ENCODE results near the gene AHDC1.

Gene AHDC1

DNA sequence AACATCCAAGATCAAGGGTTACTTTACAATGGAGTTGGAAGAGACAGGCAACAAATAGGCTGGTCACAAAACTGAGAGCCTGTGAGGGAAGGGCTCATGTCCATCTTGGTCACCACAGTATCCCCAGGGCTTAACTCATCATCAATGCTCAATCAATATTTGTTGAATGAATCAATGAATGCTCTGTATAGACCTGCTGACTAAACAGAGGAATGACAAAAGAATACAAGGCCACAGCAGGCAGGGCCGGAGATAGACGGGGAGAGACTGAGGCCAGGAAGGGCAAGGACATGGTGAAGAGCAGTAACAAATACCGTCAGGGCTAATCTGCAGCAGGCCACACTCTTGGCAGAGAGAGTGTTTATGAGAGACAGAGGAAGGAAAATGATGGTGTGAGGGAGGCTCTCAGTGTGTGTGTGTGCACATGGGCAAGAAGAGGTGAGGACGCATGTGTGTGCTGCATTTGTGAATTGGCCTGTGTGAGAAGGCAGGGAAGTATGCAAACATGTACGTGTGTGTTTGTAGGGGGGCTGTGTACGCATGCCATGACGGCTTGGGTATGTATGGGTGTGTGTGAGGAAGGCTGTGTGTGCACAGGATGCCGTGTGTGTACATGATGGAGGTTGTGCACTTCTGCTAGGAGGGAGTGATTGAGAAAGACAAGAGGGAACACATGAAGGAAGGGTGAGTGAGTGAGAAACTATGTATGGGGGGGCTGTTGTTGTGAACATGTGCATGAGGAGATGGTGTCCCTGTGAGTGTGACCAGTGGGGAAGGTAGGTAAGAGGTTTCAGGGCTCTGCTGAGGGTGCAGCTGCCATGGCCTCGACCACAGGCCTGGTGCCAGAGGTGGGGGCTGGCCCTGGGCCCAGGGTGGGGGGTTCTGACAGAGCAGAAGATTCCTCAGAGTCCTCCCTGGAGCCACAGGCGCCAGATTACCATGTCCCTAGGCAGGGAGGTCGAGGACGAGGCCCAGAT, 15.4 kb downstream of the AHDC1 start:
- in situ Hi-C loops (cut with MboI; ENCODE audit: low sequenced_read_pairs) = no loop called here

DNA sequence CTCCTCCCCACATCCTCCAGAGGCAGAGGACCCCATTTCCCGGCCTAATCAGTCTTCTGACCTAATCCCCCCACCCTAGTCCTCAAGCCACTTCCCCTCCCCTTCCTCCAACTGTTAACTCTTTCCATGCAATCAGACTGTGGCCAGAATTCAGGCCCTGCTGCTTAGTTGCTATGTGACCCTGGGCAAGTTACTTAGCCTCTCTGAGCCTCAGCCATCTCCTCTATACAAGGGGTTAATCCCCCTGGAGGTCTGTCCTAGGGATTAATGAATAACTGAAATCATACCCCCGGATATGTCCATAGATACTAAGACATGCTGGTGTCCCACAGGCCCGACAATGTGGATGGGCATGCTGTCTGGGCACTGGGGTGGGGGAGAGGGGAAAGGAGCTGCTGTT, 18.3 kb downstream of the AHDC1 start:
- in situ Hi-C loops (cut with MboI; ENCODE audit: low sequenced_read_pairs) = no loop called here

DNA sequence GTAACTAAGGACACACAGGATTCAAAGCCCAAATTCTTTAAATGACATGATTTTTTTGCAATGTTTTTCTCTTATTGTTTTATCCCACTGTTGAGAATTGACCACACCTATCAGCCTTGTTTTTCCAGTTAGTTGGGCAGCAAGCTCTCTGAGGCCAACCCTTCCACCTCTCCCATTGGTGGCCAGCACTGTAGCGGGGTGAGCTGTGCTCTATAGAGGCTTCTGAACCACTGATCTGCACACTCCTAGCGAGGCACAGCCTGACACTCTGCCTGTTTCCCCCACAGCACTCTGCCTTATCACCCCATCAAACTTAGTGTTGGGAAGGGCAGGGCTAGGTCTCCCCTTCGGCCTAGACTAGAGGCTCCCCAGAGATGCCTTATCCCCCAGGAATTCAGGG, 19.5 kb downstream of the AHDC1 start:
- in situ Hi-C loops (cut with MboI; ENCODE audit: low sequenced_read_pairs) = no loop called here

DNA sequence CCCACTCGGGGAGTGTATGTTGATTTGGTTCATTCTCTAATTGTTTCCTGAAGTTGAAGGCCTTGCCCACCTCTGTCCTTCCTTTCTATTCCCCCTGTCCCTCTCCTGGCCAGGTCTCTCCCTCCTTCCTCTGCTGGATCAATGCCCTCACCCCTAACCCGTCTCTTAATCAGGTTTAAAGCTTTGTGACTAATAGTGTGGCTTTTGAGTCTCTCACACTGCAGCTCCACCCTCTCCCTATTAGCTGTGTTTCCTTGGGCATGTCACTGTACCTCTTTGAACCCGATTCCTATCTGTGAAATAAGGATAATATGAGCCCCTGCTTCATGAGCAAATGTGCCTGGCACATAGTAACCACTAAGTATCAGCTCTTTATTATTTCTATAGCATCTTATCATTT, 20.5 kb downstream of the AHDC1 start:
- in situ Hi-C loops (cut with MboI; ENCODE audit: low sequenced_read_pairs) = no loop called here

DNA sequence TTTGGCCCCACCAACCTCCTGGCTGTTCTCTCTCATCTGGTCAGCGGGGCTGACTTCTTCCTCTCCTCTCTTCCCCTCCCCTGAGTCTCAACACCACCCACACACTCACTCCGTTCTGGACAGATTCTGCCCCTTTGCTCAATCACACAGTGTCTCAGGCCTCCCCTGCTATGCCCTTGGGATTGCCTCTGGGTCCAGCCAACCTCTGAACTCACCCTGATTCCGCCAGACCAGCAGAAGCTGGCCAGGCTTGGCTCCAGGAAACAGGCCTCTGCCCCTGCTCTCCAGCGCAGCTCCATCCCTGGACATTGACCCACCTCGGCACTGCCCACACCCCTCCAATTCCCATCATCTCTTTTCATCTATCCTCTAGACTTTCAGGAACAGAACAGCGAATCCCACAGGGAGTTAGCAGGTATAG, 22.1 kb downstream of the AHDC1 start:
- in situ Hi-C loops (cut with MboI; ENCODE audit: low sequenced_read_pairs) = no loop called here

DNA sequence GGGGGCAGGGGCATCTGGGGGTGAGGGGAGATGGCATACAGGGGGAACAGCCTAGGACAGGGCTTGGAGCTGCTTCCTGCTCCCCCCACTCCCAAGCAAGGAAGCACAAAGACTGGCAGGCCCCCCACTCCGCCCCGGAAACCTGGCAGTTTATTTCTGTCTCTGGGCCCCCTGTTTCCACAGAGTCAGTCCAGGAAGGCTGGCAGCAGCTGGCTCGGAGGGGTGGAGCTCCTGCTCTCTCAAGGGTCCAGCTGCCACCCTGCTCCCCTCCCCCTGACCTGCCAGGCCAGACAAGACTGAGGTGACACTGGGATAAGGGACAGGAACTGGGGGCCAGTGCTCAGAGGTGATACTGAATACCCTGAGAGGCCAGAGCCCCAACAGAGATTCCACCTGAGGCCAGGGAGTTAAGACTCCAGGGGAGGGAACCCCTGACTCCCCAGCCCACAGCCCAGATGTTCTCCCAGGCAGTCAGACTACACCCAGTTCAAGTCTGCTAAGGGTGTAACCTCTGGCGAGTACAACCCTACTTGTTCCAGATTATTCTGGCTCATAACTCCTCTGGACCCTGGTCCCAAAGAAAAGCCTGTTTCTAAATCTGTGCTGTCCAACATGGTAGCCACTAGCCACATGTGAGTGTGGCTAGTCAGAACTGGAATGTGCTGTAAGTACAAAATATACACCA, 26.3 kb downstream of the AHDC1 start:
- in situ Hi-C loops (cut with MboI; ENCODE audit: low sequenced_read_pairs) = no loop called here

DNA sequence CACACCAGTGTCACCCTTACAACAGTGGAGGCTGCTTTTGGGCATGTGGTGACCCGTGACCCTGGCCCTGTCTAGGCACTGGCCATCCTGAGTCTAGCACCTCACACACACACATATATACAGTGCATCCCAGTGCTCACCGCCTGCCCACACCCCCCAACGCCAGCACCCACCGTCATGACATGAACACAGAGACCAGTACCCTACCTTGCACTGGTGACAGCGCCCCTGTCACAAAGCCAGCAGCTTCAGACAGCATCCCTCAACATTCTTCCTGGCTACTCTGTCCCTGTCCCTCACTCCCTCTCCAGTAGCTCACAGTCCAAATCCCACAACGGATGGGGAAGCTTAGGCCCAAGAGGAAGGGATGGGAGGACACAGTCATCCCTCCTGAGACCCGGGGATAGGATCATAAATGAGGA, 27.1 kb downstream of the AHDC1 start:
- in situ Hi-C loops (cut with MboI; ENCODE audit: low sequenced_read_pairs) = no loop called here

DNA sequence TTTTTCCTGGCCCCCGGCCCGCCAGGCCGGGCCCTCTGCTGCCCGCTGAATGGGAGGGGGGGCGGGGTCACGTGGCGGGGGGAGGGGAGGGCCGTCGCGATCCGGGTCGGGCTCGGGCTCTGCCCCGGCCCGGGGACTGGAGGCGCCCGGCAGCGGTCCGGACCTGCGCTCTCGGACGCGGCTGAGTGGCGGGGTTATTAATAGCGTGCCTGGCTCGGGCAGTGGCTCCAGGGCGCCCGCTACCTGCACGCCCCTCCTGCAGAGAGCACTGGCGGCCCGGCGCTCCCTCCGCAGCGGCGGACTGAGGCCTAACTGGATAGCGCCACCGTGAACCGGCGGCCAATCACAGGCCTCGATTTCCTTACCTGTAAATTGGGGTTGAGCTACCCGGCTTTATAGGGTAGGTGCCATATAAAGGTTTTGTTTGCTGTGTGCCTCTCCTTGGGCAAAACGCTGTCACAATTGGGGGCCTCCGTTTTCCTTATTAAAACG, 28.1 kb downstream of the AHDC1 start:
- in situ Hi-C loops (cut with MboI; ENCODE audit: low sequenced_read_pairs) = no loop called here

DNA sequence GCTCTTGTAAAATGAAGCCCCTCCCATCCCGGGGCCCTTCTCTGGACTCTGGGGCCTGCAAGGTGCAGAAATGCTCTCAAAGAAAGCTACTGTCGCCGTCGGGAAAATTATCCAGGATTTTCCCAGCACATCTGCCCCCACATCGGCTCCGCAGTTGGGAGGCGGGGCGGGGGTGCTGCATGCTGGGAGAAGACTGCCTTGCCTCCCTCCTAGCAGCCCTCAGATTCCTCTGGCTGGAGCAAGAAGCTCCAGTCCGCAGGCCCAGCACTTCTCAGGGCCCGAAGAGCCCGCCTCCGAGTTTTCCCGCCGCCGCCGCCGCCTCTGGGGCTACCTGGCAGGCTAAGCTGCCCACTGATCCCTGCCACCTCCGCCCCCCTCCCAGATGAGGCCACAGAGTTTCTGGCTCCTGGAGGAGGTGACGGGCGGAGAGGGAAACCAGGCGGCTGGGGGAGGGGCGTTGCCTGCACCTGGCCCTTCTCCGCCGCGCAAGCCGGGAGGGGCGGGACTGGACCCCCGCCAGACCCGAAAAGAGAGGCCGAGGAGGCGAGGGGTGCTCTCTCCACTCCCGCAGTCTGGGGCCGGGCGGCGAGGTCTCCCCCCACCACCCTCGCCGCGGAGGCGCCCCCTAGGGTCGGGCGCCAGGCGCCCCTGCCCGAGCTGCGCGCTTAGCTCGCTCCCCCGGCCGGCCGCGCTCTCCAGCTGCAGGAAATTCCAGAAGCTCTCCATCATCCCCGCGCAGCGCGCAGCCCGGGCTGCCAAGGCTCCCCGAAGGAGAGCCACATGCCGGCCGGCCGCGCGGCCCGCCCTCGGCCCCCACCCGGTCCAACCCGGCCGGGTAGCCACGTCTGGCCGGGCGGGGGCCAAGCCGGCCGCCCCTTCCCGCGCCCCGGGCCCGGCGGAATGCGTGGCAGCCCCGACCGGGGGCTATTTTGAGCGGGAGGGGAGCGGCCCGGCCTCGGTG, 28.8 kb downstream of the AHDC1 start:
- in situ Hi-C loops (cut with MboI; ENCODE audit: low sequenced_read_pairs) = no loop called here

DNA sequence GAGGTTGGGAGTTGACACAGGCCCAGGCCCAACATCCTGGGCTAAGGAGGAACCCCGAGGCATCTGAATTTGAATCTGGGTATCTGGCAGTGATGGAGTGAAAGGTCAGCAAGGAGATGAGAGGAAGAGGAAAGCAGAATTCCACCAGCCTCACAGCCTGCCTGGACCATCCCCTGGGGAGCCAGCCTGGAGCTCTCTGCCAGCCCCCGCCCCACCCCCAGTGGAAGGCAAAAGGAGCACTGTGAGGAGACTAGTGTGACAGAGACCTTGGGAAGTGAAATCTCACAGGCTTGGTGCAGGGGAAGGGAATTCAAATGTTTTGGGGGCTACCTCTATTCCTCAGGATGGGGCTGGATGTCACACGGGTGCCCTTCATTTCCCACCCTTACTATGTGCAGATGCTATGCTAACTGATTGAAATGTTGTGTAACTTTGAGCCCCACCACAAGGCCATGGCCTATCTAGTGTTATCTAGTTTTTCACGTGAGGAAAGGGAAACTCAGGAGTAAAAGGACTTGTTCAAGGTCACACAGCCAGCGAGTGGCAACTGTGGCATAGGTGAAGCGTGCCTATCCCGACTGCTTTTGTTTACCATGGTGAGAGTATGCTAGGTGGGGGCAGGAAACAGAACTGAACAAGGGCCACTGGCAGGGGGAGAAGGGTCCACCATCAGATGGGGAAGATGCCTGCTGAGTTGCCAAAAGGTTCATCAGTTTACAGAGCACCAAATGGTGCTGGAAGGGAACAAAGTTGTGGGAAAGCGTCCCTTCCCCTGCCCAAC, 29.8 kb downstream of the AHDC1 start:
- in situ Hi-C loops (cut with MboI; ENCODE audit: low sequenced_read_pairs) = no loop called here

DNA sequence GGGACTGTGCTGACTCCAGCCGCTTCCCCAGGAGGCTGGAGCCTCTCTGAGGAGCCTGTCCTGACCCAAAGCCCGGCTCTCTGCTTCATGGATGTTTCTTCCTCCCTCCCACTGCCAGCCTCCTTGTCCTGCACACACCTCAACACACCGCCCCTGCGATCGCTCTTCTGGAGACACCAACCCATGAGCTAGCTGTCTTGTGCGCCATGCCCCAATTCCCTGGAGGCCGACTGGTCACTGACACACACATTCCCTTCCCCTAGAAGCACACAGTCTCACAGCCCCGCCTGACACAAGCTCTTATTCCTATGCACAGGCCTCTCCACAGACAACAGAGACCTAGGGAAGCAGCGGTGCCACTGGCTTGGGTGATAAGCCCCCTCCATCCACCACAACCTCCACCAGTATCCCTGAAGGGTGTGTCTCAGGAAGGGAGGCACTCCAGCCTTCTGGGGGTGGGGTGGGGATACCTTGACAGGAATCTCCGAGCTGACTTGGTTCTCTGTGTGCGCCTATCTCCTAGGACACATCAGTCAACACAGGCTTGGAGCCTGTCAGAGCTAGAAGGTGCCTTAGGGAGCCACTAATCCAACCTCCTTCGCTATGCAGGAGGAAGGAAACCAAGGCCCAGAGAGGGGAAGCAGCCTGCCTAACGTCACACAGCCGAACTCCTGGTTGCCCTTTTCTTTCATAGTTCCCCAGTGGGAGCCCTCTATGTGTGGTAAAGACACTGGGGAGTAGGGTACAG, 31.1 kb downstream of the AHDC1 start:
- in situ Hi-C loops (cut with MboI; ENCODE audit: low sequenced_read_pairs) = no loop called here

DNA sequence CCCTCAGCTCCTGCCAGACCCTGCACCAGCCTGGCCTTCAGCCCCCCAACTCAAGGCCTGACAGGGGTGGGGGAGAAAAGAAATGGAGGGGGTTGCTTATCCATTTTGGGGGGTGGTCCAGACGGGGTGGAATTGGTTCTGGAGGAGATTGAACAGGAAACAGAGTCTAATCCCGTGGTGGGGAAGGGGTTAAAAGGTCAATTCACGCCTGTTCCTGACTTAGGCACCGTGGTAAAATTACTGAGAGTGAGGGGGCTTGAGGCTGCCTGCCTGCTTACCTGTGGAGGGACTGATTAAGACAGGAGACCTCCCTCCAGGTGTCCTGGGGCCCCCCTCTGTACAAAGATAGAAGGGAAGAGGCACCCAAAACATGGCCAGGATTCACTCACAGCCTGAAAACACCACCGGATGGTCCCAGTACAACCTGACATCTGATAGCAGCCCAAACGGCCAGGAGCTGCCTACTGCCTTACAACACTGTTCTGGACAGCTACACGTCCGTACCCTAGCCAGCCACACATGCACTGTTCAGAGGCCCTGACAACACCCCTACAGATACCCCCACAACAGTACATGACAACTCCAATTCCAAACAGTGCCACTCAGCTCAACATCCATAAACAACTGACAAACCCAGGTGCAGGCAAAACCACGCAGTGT, 31.8 kb downstream of the AHDC1 start:
- in situ Hi-C loops (cut with MboI; ENCODE audit: low sequenced_read_pairs) = no loop called here

DNA sequence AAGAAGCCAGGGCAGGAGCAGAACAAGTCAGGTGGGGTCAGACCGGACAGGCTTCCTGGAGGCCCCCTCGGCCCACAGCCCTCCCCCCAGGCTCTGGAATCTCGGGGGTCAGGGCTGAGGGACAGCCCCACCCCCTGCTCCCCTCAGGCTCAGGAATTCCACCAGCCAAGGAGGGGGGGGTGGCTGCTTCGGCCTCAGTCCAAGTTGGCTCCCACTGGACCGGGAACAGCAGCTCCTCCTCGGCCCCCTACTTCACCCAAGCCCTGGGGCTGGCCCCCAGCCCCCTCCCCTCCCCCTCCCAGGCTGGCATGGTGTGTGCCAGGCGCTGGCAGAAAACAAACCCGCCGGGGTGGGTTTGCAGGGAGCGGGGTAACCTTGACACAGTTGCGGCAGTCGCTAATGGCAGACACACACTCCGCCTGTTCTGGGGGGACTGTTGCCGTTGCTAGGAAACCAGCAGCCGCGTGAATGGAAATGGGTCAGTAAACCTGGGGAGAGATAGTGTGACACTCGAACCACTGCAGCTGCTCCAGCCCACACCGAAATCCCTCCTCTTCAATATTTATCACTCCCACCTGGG, 32.4 kb downstream of the AHDC1 start:
- in situ Hi-C loops (cut with MboI; ENCODE audit: low sequenced_read_pairs) = no loop called here

DNA sequence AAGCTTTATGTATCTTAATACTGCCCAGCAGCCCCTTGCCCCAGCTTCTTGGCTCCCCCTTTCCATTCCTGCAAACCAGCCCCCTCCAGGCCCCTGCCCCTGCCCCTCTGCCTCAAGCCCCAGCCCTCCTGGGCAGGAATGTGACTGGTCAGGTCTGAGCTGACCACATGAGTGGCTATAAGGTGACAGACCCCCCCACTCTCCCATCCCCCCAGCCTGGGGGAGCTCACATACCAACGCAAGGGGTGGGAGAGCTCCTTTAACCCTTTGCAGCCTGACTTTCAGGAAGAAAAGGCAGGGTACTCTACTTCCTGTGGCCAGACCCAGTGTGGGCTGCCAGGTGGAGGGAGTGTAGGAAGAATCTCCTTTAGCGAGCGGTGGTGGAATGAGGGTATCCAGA, 33.2 kb downstream of the AHDC1 start:
- in situ Hi-C loops (cut with MboI; ENCODE audit: low sequenced_read_pairs) = no loop called here

DNA sequence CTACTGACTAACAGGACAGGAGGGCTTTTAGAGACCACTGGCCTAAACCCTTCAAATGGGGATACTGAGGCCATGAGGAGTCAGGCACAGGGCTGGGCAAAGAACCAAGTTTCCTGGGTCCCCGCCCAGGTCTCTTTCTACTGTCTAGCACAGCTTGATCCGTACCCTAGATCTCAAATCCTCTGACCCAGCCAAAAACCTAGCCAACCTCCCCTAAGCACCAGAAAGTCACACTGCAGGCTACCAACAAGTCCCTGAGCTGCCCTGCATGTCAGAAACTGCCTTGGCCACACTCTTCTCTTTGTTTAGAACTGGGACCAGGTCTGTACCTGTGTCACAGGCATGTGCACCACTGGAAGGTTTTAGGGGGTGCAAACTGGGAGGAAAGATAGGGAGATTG, 33.6 kb downstream of the AHDC1 start:
- in situ Hi-C loops (cut with MboI; ENCODE audit: low sequenced_read_pairs) = no loop called here

DNA sequence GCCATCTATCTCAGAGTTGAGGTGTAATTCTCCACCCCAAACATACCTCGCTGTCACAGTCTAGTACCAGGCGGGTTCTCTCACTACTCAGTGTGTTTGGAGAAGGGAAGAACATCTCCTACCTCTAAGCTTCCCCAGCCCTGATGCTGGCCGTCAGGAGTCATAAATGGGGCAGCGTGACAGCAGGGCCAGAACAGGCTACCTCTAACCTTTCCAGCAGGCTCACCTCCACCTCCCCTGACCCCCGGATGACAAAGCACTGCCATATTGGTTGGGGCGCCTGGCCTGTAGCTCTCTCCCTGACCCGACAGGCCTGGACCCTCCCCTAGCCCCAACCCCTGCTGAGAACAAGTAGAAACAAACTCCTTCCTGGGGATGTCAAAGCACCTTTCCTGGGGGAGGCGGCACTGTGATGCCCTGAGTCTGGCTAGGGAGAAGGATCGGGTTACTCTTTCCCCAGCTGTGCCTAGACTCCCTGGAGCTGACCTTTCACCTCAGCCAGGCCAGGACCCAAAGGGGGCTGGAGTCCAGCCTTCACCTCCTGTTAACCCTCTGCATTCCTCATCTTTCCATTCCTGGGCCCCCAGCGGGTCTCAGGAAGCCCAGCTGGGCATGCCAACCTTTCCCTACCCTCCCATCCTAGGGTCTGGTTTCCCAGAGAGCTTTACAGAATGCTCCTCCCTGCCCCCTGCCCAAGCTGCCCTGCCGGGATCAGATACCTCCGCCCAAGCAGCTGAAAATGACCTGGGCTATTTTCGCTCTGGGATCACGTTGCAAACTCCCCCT, 34.2 kb downstream of the AHDC1 start:
- in situ Hi-C loops (cut with MboI; ENCODE audit: low sequenced_read_pairs) = no loop called here

DNA sequence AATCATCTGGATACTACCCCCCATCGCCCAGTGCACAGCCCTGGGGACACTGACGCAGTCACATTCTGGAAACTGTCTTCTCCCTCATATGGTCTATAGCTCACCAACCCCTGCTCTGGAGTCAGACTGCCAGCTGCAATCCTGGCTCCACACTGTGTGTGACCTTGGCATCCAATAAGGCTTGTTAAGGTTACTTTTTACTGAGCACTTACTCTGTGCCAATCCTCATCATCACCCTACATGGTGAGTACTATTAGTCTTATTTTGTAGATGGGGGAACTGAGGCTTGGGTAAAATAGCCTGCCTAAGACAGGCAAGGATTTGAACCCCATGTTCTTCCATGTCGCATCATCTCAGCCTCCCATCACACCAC, 34.9 kb downstream of the AHDC1 start:
- in situ Hi-C loops (cut with MboI; ENCODE audit: low sequenced_read_pairs) = no loop called here
